COR-L47 (cell line): Measurements from ENCODE around the gene CFI.
A peak's percentile ranks its signal among the peaks of the same experiment; 100 is the strongest.

Source experiments
- DNase-seq: peaks from one replicate; lab custom pipeline; 2025; lab: John Stamatoyannopoulos, UW

CFI gene

DNA sequence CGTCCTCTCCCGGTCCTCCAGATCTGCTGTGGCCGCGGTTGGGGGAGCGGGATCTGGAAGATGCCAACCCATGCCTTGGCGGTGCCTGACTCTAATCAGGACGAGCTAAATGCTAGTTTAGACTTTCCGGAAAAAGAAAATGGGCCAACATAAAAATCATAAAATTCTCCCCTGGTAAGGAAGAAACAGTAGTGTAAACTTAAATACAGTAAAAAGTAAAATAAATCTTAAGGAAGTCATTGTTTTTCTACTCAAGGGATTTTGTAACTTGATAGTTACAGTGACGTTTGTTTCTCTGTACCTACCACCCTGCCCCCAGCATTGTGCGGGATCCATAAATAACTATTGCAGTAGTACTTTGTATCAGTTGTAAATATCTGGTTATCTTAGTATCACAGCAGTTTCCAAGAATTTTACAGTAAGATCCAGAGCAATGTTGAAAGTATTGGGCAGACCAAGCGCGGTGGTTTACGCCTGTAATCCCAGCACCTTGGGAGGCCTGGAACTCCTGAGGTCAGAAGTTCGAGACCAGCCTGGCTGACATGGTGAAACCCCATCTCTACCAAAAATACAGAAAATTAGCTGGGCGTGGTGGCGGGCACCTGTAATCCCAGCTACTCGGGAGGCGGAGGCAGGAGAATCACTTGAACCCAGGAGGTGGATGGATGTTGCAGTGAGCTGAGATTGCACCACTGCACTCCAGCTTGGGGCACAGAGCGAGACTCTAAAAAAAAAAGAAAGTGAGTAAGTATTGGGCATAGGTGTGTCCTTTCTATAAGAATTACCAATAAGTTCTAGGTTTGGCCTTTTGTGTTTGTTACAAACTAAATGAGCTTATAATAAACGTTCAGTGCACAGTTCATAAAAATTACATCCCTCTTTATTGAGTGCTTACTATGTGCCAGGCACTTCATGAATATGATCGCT lies 70.9 kb downstream of the CFI start:
- no peak for DNase-seq

DNA sequence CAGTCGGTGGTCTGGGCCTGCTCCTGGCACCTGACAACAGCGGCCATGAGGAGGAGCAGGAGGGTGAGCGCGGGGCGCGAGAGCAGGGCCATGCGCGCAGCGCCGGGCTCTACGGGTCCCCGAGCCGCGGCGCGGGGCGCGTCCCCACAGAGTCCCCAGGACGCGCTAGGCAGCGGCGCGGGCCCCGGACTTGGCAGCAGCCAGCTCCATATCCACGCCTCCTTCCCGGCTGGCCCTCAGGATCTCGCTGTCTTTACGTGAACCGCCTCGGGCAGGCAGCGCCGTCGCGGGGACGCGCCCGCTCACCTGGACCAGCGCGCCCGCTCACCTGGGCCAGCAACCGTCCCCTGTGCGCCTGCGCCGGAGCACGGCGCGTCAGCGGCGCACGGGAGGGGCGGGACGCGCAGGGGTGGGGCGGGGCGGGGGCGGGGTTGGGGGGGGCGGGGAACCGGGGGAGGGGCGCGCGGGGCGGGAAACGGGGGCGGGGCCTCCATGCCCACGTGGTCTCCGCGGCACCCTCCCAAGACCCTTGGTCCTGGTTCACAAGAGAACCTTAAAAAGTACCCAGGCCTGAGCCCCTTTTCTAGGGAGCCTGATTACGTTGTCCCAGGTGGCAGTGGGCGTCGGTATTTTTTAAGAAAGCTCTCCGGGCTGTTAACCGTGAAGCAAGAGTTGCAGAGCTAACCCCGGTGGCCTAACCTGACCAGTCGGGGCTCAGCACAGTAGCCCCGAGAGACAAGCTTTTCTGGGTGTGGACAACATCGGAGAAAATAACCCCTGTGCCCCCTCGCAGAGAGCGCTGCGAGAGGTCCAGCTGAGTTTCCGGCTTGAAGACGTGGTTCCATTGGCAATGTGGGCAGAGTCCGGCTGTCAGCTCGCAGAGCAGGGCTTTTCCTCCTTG lies 71.8 kb downstream of the CFI start, which contains the start of gene PLA2G12A:
Gene PLA2G12A (minus strand): TSS at position 353 of the 901 bp plus-strand sequence. CDS start 261 bp downstream, at position 92.
- peak; percentile 88 for DNase-seq

DNA sequence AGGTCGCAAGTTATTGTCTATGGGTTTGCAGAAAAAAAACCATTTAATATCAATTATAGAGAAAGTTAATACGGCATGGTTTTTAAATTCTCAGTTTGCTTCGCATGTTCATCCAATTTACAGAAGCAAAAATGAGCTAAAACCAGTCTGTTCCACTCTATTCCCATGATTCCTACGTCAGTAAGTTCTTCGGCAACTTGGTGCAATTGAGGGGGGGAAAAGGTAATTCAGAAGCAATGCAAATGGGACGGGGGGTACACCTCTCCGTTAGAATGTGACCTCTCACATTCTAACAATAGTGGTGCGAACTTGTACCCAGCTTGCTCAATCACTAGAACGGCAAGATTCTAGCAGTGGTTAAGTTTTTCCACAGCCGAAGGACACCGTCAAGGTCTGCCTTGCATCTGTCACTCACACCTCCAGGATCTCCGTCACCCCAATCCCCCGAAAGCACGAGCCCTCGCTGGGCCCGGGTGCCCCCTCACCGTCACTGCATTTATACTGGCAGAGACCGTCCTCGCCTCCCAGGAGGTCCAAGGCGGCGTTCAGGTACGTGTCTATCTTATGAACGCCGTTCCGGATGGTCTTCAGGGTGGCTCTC lies 72.6 kb downstream of the CFI start:
- DNase-seq, result no peak

DNA sequence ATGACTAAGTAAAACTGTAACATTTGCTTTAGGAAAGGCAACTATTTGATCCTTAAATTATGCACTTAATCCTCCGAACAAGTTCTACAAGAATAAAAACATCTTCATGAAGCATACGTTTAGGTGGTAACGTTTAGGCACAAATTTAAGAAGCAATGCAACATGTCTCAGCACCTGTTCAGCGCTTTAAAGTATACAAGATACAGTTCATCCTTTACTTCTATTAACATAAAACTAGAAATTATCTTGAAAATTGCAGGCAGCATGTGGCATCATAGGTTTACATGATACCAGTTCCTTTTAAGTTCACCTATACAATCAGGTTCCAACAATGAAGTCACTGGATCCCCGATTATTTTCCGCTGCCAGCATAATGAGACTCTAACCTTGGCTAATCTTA lies 73.4 kb downstream of the CFI start:
- DNase-seq, result no peak

DNA sequence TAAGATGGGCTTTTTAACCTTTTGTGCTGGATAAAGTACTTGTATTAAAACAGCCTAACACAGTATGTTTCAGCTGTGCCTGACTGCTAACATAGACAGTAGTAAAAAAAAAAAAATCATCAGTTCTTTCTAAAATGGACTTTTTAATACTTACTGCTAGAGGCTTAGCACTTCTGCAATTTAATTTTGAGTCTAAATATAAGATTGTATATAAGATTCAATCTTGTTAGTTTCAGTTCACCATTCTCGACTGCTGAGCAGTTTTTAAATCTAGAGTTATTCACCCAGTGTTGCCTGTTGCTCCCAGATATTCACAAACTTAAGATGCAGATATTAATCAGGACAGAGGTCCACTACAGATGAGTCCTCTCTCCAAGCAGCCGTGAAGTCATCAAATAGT lies 78.7 kb downstream of the CFI start:
- DNase-seq, result no peak

DNA sequence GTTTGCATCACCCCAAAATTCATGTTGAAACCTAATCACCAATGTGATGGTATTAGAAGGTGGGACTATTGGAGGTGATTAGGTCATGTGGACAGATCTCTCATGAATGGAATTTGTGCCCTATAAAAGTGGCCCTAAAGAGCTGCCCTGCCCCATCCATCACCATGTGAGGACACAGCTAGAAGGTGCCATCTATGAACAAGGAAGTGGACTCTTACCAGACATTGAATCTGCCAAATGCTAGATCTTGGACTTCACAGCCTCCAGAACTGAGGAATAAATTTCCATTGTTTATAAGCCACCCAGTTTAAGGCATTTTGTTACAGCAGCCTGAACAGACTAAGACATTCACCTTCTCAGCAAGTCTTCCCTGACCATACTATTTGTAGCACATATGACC lies 79.4 kb downstream of the CFI start:
- DNase-seq, result no peak

DNA sequence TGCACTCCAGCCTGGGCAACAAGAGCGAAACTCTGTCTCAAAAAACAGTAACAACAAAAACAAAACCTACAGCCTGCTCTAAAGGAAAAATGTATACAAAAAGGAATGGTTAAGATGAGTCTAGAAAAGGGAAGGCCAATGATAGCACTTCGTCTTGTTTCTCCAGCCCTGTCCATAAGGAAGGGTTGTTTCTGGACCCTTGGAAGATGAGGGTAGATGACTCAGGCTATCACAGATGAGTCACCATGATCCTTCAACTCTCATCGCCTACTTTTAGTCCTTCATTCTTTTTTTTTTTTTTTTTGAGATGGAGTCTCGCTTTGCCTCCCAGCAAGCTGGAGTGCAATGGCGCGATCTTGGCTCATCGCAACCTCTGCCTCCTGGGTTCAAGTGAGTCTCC lies 80.8 kb downstream of the CFI start:
- no peak for DNase-seq

DNA sequence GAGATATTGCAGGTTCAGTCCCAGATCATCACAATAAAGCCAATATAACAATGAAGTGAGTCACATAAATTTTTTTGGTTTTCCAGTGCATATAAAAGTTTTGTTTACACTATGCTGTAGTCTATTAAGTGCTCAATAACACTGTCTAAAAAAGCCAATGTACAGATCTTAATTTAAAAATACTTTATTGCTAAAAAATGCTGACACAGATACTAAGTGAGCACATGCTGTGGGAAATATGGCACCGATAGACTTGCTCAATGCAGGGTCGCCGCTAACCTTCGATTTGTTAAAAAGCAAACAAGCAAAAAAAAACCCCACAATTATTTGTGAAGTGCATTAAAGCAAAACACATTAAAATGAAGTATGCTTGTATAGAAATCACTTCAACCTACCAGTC lies 82.2 kb downstream of the CFI start:
- no peak for DNase-seq

DNA sequence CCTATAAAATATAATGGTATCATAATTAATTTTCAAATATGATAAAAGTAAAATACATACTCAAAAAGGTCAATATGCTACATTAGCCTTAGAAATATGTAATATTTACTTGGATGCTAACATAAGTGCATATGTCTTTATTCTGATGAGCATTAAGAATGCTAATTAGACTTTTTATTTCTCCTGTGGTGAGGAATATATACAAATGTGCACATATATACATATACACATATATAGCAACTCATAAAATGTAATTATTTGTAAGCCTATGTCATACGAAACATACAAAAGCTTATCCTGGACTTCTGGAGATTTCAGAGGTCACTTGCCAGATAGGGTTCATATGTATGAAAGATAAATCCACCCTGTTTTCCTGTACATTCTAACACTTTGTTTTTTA lies 83.0 kb downstream of the CFI start:
- no peak for DNase-seq

DNA sequence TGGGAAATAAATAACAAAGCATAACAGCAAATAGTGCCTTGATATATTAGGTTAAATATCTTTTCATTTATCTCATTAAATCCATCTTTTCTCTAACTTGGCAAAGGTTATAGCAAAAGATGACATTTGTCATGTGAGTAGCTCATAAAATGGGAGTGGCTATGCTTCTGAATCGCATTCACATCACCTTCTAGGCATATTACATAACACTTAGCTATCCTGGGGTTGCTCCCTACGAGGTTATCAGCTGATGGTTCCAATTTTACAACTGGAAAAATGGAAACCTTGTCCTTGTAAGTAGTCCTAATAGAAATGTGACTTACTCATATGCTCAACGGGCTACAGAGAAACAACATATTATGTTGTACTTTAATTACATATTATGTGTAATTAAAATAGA lies 88.3 kb downstream of the CFI start:
- no peak for DNase-seq

DNA sequence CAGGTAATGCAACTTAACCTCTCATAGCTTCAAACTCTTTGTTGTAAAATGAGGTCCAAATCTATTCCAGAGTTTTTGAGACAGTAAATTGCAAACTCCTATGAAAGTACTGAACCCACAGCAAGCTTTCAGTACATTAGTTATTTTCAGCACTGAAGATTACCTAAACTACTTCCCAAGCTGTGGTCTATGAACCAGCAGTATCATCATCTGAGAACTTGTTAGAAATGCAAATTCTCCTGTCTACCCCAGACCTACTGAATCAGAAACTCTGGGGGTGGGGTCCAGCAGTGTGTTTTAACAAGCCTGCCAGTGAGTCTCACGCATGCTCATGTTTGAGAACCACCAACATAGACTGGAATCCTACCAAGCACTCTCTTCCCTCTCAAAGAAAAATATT lies 92.8 kb downstream of the CFI start:
- DNase-seq, result no peak

DNA sequence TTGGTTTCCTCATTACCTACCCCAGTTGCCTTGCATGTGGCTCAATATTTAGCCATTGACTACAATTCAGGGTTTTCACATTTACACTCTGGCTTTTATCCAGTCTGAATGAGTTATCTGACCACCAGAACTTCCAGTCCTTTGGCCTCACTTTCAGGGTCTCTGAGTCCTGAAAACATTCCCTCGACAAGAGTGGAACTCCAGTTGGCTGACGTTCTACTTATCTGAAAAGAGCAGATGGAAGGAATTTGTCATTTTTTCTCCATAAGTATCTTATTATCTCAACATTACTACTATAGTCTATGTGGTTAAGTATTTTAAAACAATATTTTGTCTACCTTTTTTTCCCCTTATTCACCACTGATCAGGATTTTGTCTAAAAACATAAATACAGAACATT lies 93.4 kb downstream of the CFI start:
- DNase-seq, result no peak

DNA sequence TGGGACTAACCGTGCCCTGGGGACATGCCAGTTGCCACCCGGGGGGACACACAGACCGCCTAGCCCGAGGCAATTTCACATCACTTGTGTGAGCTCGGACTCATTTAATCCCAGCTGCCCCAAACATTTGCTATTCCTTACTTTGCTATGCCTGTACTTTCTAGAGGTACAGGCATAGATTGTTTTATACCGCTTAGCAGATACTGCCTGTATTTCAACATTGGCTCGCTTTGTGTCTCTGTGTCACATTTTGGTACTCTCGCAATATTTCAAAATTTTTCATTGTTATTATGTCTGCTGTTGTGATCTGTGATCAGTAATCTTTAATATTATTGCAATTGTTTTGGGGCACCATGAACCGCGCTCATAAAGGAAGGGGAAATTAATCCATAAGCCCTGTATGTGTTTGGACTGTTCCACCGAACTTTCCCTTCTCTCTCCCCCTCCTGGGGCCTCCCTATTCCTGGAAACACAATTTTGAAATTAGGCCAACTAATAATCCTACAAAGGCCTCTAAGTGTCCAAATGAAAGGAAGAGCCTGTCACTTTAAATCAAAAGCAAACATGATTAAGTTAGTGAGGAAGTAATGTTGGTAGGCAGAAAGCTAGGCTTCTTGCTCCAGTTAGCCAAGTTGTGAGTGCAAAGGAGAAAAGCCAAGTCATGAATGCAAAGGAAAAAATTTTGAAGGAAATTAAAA lies 98.0 kb downstream of the CFI start:
- DNase-seq, result no peak

DNA sequence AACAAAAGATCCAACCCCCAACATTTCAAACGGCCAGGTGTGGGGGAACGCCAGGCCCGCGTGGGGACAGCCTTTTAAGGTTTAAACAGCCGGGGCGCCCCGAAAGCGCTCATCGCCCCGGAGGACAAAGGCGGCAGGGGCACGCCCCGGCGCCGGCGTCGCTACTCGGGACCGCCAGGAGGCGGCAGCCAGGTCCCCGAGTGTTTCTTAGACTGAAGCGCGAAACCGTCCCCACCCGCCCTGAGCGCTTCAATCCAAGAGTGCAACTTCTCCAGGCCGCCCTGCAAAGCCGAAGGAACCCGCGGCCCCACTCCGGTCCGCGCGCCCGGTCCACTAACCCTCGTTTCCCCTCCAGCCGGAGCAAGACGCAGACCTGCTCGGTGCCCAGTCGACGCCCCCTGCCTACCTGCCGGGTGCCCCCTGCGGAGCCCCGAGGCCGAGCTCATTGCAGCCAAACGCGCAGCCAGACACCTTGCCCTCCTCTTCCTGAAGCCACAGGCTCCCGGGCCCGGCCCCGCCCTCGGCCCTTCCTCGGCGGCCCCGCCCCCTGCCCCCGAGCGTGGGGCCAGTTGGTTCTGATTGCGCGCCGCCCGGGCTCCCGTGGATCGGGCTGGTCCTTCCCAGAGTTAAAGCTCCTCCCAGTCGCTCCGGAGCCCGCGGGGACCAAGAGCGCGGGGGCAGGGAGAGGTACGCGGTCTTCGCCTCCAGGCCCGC lies 98.7 kb downstream of the CFI start, which contains the start of gene CASP6:
Gene CASP6 (minus strand): TSS at position 496 of the 714 bp plus-strand sequence. CDS start 50 bp downstream, at position 446.
- peak; percentile 77 for DNase-seq

DNA sequence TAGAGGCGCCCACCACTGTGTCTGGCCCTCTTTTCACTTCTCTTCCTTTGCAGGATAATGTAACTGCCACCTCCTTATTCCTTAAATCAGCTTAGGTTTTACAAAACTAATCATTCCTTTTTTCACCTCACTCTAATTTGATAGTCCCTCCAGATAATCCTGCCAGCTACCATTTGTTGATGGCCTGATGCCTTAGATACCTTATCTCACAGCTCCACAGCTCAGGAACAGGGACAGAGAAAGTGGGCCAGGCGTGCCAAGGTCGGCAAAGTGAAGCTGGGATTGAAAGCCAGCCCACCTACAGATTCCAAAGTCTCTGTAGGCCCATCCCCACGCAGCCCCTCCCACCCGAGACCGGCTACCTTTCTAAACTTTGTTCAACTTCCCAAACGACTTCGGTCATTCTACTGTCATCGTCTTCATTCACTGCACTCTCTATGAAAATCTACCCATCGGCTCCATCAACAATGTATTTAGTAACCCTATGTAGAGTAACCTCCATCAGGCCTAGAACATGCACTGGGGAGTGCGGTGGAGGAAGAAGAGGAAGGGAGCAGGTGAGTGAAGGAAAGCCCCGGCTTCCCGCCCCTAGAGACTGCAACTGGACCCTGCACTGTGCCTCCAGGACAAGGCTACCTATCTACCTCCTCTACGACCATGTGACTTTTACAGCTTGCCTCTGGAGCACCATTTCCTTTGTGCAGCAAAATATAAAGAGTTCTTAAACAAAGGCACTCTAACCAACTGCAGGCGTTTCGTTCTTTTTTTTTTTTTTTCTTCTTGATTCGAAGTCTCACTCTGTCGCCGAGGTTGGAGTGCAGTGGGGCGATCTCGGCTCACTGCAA lies 100.0 kb downstream of the CFI start:
- no peak for DNase-seq

DNA sequence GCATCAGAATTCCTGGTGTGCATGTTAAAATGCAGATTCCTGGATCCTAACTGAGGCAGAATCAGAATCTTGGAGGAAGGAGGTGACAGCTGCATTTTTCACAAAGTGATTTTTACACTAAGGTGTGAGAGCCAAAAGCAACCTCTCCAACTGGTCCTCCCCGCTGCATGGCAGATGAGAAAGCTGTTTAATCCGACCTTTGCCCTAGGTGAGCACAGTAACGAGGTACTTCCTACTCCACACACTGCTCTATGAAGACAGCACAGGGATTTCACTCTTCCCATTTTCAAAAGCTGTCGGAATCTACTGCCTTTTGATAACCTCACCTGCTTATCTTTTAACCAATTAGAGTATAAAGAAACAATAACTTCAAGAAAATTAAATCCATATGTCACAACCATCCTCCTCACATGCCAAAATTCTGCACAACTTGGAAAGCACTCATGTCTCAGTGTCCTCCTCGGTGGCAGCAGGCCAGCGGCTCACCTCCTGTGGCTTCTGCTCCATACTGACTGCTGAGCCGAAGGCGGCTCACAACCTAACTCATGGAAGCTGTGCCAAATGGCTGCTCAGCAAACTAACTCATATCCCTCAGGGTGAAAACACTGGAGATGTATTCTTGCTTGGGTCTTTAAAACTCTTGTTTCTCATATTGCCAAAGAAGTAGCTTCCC lies 102.1 kb downstream of the CFI start:
- DNase-seq, result no peak

DNA sequence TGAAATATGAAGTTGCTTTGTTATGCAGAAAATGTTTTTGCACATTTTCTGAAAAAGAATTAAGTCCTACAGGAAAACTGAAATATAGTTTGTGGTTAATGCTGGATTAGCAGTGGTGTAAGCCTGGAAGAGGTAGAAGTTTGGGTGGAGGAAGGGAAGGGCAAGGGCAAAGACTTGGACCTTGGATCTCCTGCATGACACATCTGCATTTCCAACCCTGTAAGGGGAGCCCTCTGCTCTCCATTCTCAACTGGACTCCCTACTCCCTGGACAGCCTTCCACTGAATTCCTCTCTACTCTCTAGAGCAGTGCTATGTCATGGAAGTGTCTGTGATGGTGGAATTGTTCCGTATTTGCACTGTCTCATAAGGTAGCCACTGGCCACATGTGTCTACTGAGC lies 103.1 kb downstream of the CFI start:
- DNase-seq, result no peak

DNA sequence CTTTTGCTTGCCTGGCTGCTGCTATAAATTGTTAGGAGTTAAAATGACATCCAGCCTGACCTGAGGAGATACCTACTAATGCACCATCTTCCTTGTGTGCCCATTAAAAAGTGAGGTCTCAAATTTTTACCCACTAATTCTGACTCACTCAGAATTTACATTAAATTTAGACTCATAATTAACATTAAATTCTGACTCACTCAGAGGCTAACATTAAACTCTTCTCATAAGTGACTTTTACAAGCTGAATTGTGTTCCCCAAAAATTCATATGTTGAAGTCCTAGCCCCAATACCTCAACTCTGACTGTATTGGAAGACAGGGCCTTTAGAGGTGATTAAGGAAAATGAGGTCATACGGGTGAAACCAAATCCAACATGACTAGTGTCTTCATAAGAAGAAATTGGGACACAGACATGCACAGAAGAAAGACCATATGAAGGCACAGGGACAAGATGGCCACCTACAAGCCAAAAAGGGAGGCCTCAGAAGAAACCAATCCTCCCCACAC lies 110.3 kb downstream of the CFI start:
- no peak for DNase-seq
